ENCODE results near the gene TRAPPC12.

Gene TRAPPC12

GRCh38 chr2:3517948-3518495 is 138.5 kb downstream of the TRAPPC12 start:
- FAIRE-seq (no peak), DNase-seq (ENCODE audit: insufficient read length, low spot score) (no peak)
- no peak for TF ChIP-seq CTCF (IDR thresholded peaks at IDR 0.05; ENCODE audit: insufficient read depth, missing control alignments)

GRCh38 chr2:3518496-3519254 is 139.2 kb downstream of the TRAPPC12 start:
- FAIRE-seq (no peak), DNase-seq (ENCODE audit: insufficient read length, low spot score) (peak; percentile 95)
- TF ChIP-seq CTCF (IDR thresholded peaks at IDR 0.05; ENCODE audit: insufficient read depth, missing control alignments): no peak

- no peak for TF ChIP-seq CTCF (IDR thresholded peaks at IDR 0.05; ENCODE audit: insufficient read depth, missing control alignments)
- FAIRE-seq (no peak), DNase-seq (ENCODE audit: insufficient read length, low spot score) (peak; percentile 45)
These were observed 140.0 kb downstream of the TRAPPC12 start, which contains the start of gene ADI1 for GRCh38 chr2:3519255-3520205. TSS of gene ADI1 (minus strand) at chr2:3519531. CDS start at chr2:3519487, 44 bp downstream.

GRCh38 chr2:3520591-3520990 is 141.1 kb downstream of the TRAPPC12 start:
- no peak for DNase-seq (ENCODE audit: insufficient read length, low spot score)
- no peak for TF ChIP-seq CTCF (IDR thresholded peaks at IDR 0.05; ENCODE audit: insufficient read depth, missing control alignments)
- no peak for FAIRE-seq

- no peak for TF ChIP-seq CTCF (IDR thresholded peaks at IDR 0.05; ENCODE audit: insufficient read depth, missing control alignments)
- DNase-seq (ENCODE audit: insufficient read length, low spot score): no peak
- no peak for FAIRE-seq
These were observed 143.5 kb downstream of the TRAPPC12 start for GRCh38 chr2:3522961-3523421.

GRCh38 chr2:3523551-3524041 is 144.1 kb downstream of the TRAPPC12 start:
- TF ChIP-seq CTCF (IDR thresholded peaks at IDR 0.05; ENCODE audit: insufficient read depth, missing control alignments): no peak
- DNase-seq (ENCODE audit: insufficient read length, low spot score) (no peak), FAIRE-seq (no peak)
